HepG2 (cell line): ENCODE measurements around the gene TGFBRAP1. TPM values are rescaled to one million over a fixed set of nuclear protein-coding genes. Genes with fewer than 3 reads are reported as not detected.

Experiments
- FOSL1 ChIP-seq: sonication (generic); formaldehyde crosslinking; IDR thresholded peaks from 2 replicates; pipeline ENCODE4 v1.9.0; 2021; ENCODE audit warnings: missing genetic modification reagents, borderline replicate concordance
- GPN1 ChIP-seq: sonication (generic); formaldehyde crosslinking; IDR thresholded peaks from 2 replicates; pipeline ENCODE4 v1.5.1; 2020; ENCODE audit warnings: missing genetic modification reagents, borderline replicate concordance
- IKZF1 ChIP-seq: fragments of 450-650 bp; IDR thresholded peaks from 2 replicates; pipeline ENCODE4 v1.7.1; 2016
- MEIS2 ChIP-seq: sonication (generic); formaldehyde crosslinking; IDR thresholded peaks from 2 replicates; pipeline ENCODE4 v1.9.0; 2021; ENCODE audit warnings: mild to moderate bottlenecking, missing genetic modification reagents
- NR2F6 ChIP-seq, 2 experiments: IDR thresholded peaks; 2 replicates each; pipeline ENCODE4 v1.6.1; 2016; ENCODE audit warnings: antibody characterized with exemption in 1 of 2, mild to moderate bottlenecking in 1 of 2
- POLR2AphosphoS2 ChIP-seq: IDR thresholded peaks from 2 replicates; pipeline ENCODE4 v1.6.1; 2011; ENCODE audit warnings: low read depth, low read length, improper control_type of control experiment
- RAD51 ChIP-seq: fragments of 450-650 bp; IDR thresholded peaks from 2 replicates; pipeline ENCODE4 v1.6.1; 2016; ENCODE audit warnings: borderline replicate concordance
- REXO4 ChIP-seq: sonication (generic); formaldehyde crosslinking; IDR thresholded peaks from 2 replicates; pipeline ENCODE4 v1.8.0; 2022; ENCODE audit warnings: missing genetic modification reagents, mild to moderate bottlenecking, borderline replicate concordance
- RFXAP ChIP-seq: sonication (generic); formaldehyde crosslinking; IDR thresholded peaks from 2 replicates; pipeline ENCODE4 v1.4.0; 2020; ENCODE audit warnings: missing genetic modification reagents, borderline replicate concordance
- SALL2 ChIP-seq: sonication (generic); formaldehyde crosslinking; IDR thresholded peaks from 2 replicates; pipeline ENCODE4 v1.8.1; 2023; ENCODE audit warnings: mild to moderate bottlenecking, missing genetic modification reagents, inconsistent platforms
- SIX1 ChIP-seq: sonication (generic); formaldehyde crosslinking; IDR thresholded peaks from 2 replicates; pipeline ENCODE4 v1.4.0; 2020; ENCODE audit warnings: missing genetic modification reagents, borderline replicate concordance
- SP4 ChIP-seq: sonication (generic); formaldehyde crosslinking; IDR thresholded peaks from 2 replicates; pipeline ENCODE4 v1.8.1; 2023; ENCODE audit warnings: mild to moderate bottlenecking, missing genetic modification reagents
- TBX2 ChIP-seq: sonication (generic); formaldehyde crosslinking; IDR thresholded peaks from 2 replicates; pipeline ENCODE4 v1.5.0; 2020; ENCODE audit warnings: missing genetic modification reagents, mild to moderate bottlenecking, borderline replicate concordance
- TGIF2 ChIP-seq: IDR thresholded peaks from 2 replicates; pipeline ENCODE4 v1.6.1; 2016; ENCODE audit warnings: control low read depth, missing compliant biosample characterization
- ZBED4 ChIP-seq: sonication (generic); formaldehyde crosslinking; IDR thresholded peaks from 2 replicates; pipeline ENCODE4 v1.4.0; 2020; ENCODE audit warnings: missing genetic modification reagents, borderline replicate concordance
- ZNF136 ChIP-seq: sonication (generic); formaldehyde crosslinking; IDR thresholded peaks from 2 replicates; pipeline ENCODE4 v1.8.1; 2022; ENCODE audit warnings: low read depth, mild to moderate bottlenecking, moderate library complexity, missing genetic modification reagents
- ZNF263 ChIP-seq: sonication (generic); formaldehyde crosslinking; IDR thresholded peaks from 2 replicates; pipeline ENCODE4 v1.4.0; 2020; ENCODE audit warnings: missing genetic modification reagents
- ZNF446 ChIP-seq: sonication (generic); formaldehyde crosslinking; IDR thresholded peaks from 2 replicates; pipeline ENCODE4 v1.5.0; 2020; ENCODE audit warnings: mild to moderate bottlenecking, missing genetic modification reagents
- polyA plus RNA-seq, 8 experiments: library from polyadenylated mRNA; depleted of rRNA in 3 of 8; stranded (reverse) in 7 of 8; unstranded in 1 of 8; fragments of >200 nt; fragmentation: Illumina TruSeq in 4 of 8; extraction: Trizol in 4 of 8; gene quantifications; 2 replicates each; pipeline versions ENCODE4 v1.2.1 to v1.2.3, GENCODE V29; 2011 to 2016; ENCODE audit warnings: low read depth in 4 of 8, missing spikeins in 1 of 8, mixed read lengths in 1 of 8; ENCODE audit not compliant: insufficient read depth in 1 of 8
- total RNA-seq, 5 experiments: library from RNA; depleted of rRNA; stranded (reverse); fragments of >200 nt; fragmentation: Illumina TruSeq; extraction: Trizol; gene quantifications; 2 replicates each; pipeline ENCODE4 v1.2.3, GENCODE V29; 2016; ENCODE audit warnings: low read depth in 1 of 5
- TF ChIP-seq, protein P1 (sequence below): sonication (generic); formaldehyde crosslinking; IDR thresholded peaks from 2 replicates; pipeline ENCODE4 v1.5.0; 2020; ENCODE audit warnings: mild to moderate bottlenecking, missing genetic modification reagents, borderline replicate concordance
- TF ChIP-seq, protein P2 (sequence below): sonication (generic); formaldehyde crosslinking; conservative IDR thresholded peaks from 2 replicates; pipeline ENCODE4 v1.4.0; 2020; ENCODE audit warnings: missing genetic modification reagents

Gene TGFBRAP1
- total and polyA plus RNA-seq, 2 of the 13 experiments (the other 11 are each of a cell fraction or from before 2014, with no cell fraction given): 12.7 to 22.9 TPM

DNA sequence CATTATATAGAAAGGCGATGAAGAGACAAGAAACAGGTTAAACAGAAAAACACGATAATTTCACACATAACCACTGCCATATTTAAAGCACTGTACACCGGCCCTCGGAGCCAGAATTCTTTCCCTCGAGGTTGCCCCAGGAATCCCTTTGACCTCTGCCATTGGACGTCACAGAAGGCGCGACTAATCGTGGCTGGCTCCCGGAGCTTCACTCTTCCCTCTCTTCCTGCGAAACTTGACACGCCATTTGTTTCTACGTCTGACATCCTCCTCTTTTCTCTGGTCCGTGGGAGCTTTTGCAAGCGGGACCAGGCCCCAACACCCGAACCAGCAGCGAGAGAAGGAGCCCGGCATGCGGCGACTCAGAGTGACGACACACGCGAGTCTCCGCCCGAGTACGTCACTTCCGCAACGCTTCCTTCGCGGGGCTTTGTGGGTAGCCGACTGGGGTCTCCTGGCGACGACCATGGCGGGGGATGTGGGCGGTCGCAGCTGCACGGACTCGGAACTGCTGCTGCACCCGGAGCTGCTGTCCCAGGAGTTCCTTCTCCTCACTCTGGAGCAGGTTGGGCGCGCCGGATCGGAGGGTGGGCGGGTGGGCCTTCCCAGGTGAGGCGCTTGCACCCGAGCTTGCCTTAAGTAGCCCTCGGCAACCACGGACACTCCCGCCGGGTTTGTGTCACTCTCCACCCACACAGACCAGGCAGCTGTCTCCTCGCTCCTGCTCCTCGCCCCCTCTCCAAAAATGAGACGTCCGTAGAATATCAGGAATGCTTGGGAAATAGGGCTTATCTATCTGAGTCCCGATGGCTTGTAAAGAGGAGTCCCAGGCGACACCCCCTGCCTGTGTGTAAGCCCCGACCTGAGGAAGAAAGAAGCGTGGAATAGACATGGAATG, 7.8 kb upstream of the TGFBRAP1 start, which contains the start of gene C2orf49 (continued):
- TF ChIP-seq TBX2: peak; percentile 62; the same call in 1 of the 2 replicates
- TF ChIP-seq SP4 (CRISPR knock-in tag): peak; percentile 90
- TF ChIP-seq, protein P1, sequence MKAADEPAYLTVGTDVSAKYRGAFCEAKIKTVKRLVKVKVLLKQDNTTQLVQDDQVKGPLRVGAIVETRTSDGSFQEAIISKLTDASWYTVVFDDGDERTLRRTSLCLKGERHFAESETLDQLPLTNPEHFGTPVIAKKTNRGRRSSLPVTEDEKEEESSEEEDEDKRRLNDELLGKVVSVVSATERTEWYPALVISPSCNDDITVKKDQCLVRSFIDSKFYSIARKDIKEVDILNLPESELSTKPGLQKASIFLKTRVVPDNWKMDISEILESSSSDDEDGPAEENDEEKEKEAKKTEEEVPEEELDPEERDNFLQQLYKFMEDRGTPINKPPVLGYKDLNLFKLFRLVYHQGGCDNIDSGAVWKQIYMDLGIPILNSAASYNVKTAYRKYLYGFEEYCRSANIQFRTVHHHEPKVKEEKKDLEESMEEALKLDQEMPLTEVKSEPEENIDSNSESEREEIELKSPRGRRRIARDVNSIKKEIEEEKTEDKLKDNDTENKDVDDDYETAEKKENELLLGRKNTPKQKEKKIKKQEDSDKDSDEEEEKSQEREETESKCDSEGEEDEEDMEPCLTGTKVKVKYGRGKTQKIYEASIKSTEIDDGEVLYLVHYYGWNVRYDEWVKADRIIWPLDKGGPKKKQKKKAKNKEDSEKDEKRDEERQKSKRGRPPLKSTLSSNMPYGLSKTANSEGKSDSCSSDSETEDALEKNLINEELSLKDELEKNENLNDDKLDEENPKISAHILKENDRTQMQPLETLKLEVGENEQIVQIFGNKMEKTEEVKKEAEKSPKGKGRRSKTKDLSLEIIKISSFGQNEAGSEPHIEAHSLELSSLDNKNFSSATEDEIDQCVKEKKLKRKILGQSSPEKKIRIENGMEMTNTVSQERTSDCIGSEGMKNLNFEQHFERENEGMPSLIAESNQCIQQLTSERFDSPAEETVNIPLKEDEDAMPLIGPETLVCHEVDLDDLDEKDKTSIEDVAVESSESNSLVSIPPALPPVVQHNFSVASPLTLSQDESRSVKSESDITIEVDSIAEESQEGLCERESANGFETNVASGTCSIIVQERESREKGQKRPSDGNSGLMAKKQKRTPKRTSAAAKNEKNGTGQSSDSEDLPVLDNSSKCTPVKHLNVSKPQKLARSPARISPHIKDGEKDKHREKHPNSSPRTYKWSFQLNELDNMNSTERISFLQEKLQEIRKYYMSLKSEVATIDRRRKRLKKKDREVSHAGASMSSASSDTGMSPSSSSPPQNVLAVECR (CRISPR knock-in tag): peak; percentile 88; the same call in 1 of the 2 replicates
- no peak for TF ChIP-seq FOSL1 (CRISPR knock-in tag)
- TF ChIP-seq REXO4 (CRISPR knock-in tag): no peak
- TF ChIP-seq, protein P2, sequence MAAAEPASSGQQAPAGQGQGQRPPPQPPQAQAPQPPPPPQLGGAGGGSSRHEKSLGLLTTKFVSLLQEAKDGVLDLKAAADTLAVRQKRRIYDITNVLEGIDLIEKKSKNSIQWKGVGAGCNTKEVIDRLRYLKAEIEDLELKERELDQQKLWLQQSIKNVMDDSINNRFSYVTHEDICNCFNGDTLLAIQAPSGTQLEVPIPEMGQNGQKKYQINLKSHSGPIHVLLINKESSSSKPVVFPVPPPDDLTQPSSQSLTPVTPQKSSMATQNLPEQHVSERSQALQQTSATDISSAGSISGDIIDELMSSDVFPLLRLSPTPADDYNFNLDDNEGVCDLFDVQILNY (CRISPR knock-in tag): no peak; the same call in 1 of the 2 replicates
- peak; percentile 94; the same call in 1 of the 2 replicates for TF ChIP-seq ZNF136 (CRISPR knock-in tag)
- no peak for TF ChIP-seq MEIS2 (CRISPR knock-in tag)
- peak; percentile 81; the same call in 1 of the 2 replicates for TF ChIP-seq POLR2AphosphoS2
- TF ChIP-seq ZNF263 (CRISPR knock-in tag): 0 out of 2 replicates have a peak, but pooled peaks have one; percentile 14
- TF ChIP-seq GPN1 (CRISPR knock-in tag): no peak
- TF ChIP-seq NR2F6 (IDR thresholded peaks at IDR 0.05): peak; percentile 95
- TF ChIP-seq NR2F6 (CRISPR knock-in tag; IDR thresholded peaks at IDR 0.05): peak; percentile 89
- TF ChIP-seq IKZF1: no peak
- peak; percentile 45; the same call in 1 of the 2 replicates for TF ChIP-seq TGIF2
- peak; percentile 68; the same call in 1 of the 2 replicates for TF ChIP-seq ZBED4
- TF ChIP-seq SIX1 (CRISPR knock-in tag): peak; percentile 42; the same call in 1 of the 2 replicates
- TF ChIP-seq RAD51: no peak
- TF ChIP-seq ZNF446 (CRISPR knock-in tag): no peak
- TF ChIP-seq RFXAP: peak; percentile 39; the same call in 1 of the 2 replicates
- TF ChIP-seq SALL2 (CRISPR knock-in tag): 0 out of 2 replicates have a peak, but pooled peaks have one; percentile 47
